Small intestine (tissue), 7 donors: ENCODE data around the gene BBS10. TPM values are rescaled to one million over a fixed set of nuclear protein-coding genes. Genes with fewer than 3 reads are reported as not detected.

ENCODE experiments used
- DNase-seq, 2 donors: peaks; one replicate each; pipeline versions ENCODE4 v3.0.0 to v3.0.0-alpha.2; 2013
- FAIRE-seq: peaks from 2 replicates; lab custom pipeline; 2012; peaks lifted over from hg19 to GRCh38; lab: Jason Lieb, UNC
- H3K27ac ChIP-seq, 3 donors: one replicate each; pipeline ENCODE4 v1.5.1; 2013; ENCODE audit warnings: low read length in 2 of 3, mild to moderate bottlenecking in 2 of 3, control low read depth in 1 of 3, inconsistent platforms in 1 of 3, low read depth in 1 of 3, moderate library complexity in 1 of 3
- H3K27me3 ChIP-seq, 3 donors: one replicate each; pipeline ENCODE4 v1.6.1; 2013; ENCODE audit warnings: low read length in 3 of 3, inconsistent platforms in 1 of 3; ENCODE audit not compliant: control insufficient read depth in 3 of 3, insufficient read depth in 3 of 3
- H3K36me3 ChIP-seq, 3 donors: one replicate each; pipeline ENCODE4 v1.6.1; 2013; ENCODE audit warnings: low read length in 3 of 3, inconsistent platforms in 1 of 3, low read depth in 1 of 3, mild to moderate bottlenecking in 1 of 3, moderate library complexity in 1 of 3; ENCODE audit not compliant: control insufficient read depth in 3 of 3, insufficient read depth in 2 of 3
- H3K4me1 ChIP-seq, 3 donors: one replicate each; pipeline ENCODE4 v1.6.1; 2013; ENCODE audit warnings: low read length in 2 of 3, inconsistent platforms in 1 of 3, low read depth in 1 of 3, mild to moderate bottlenecking in 1 of 3, moderate library complexity in 1 of 3; ENCODE audit not compliant: control insufficient read depth in 3 of 3, insufficient read depth in 2 of 3
- H3K4me3 ChIP-seq, 3 donors: one replicate each; pipeline ENCODE4 v1.5.1; 2013; ENCODE audit warnings: low read length in 3 of 3, control low read depth in 1 of 3, inconsistent platforms in 1 of 3, low read depth in 1 of 3, mild to moderate bottlenecking in 1 of 3, moderate library complexity in 1 of 3
- H3K9me3 ChIP-seq, 2 donors: one replicate each; pipeline ENCODE4 v1.6.1; 2013; ENCODE audit warnings: low read depth in 1 of 2, low read length in 1 of 2; ENCODE audit not compliant: control insufficient read depth in 2 of 2, insufficient read depth in 1 of 2
- WGBS, 3 donors: extraction: QIAGEN DNeasy Blood & Tissue Kit; methylation state at CpG; one replicate each; pipeline ENCODE4 v1.1.7; 2013; 5-methylcytosine and 5-hydroxymethylcytosine counted together
- polyA plus RNA-seq, 4 donors: library from polyadenylated mRNA; stranded (reverse) in 3 of 4; unstranded in 1 of 4; fragments of 200-250 nt in 3 of 4; fragments of 120-200 nt in 1 of 4; gene quantifications; one replicate each; pipeline versions ENCODE4 v1.2.1 to v1.2.3, GENCODE V29; 2013
- donor health status: healthy with polysubstance abuse.
- donor health status: control.
- donor health status: control.
- donor health status: Bipolar disorder and iron deficiency.
- donor health status: healthy.

BBS10 gene
- polyA plus RNA-seq, 4 donors: 0.67 to 11.3 (median 2.5) TPM

GRCh38 chr12:76346236-76346635 is 2.0 kb downstream of the BBS10 start:
- DNase-seq: no peak
- Histone ChIP-seq H3K36me3 (no peaks in the 10 kb centered on the region), H3K4me3 (no peak overlapping the region), H3K9me3 (no peaks in the 10 kb centered on the region), H3K27me3 (no peaks in the 10 kb centered on the region), H3K27ac (no peak overlapping the region), H3K4me1 (peaks cover 0 to 7% (median 5%) of the 10 kb centered on the region in 3 donors)
- WGBS, 3 donors: 89 to 93% (median 92%) methylated on average over 4 of the region's 4 CpGs
- no peak for FAIRE-seq

GRCh38 chr12:76345569-76345968 is 2.6 kb downstream of the BBS10 start:
- H3K36me3 ChIP-seq: no peaks in the 10 kb centered on the region
- no peaks in the 10 kb centered on the region for H3K9me3 ChIP-seq
- no peak overlapping the region for H3K27ac ChIP-seq
- FAIRE-seq (no peak), DNase-seq (no peak)
- H3K27me3 ChIP-seq: no peaks in the 10 kb centered on the region
- H3K4me3 ChIP-seq: no peak overlapping the region
- WGBS, 3 donors: 91 to 95% (median 95%) methylated on average over 1 of the region's 1 CpG
- H3K4me1 ChIP-seq: peaks cover 0 to 7% (median 5%) of the 10 kb centered on the region in 3 donors

GRCh38 chr12:76341436-76342030 is 6.7 kb downstream of the BBS10 start:
- H3K9me3 ChIP-seq: no peaks in the 10 kb centered on the region
- H3K27ac ChIP-seq: no peak overlapping the region
- WGBS, 3 donors: 78 to 82% (median 79%) methylated on average over 5 of the region's 5 CpGs
- H3K4me3 ChIP-seq: no peak overlapping the region
- H3K36me3 ChIP-seq: no peaks in the 10 kb centered on the region
- no peaks in the 10 kb centered on the region for H3K27me3 ChIP-seq
- no peak for FAIRE-seq
- no peak for DNase-seq
- no peaks in the 10 kb centered on the region for H3K4me1 ChIP-seq

GRCh38 chr12:76340680-76341435 is 7.4 kb downstream of the BBS10 start:
- DNase-seq (no peak), FAIRE-seq (no peak)
- Histone ChIP-seq H3K36me3 (no peaks in the 10 kb centered on the region), H3K4me3 (no peak overlapping the region), H3K4me1 (no peaks in the 10 kb centered on the region), H3K27ac (no peak overlapping the region), H3K9me3 (no peaks in the 10 kb centered on the region), H3K27me3 (no peaks in the 10 kb centered on the region)
- 80 to 83% (median 81%) methylated on average over 9 of the region's 9 CpGs for WGBS, 3 donors

GRCh38 chr12:76337583-76337982 is 10.6 kb downstream of the BBS10 start:
- 89 to 94% (median 94%) methylated on average over 3 of the region's 3 CpGs for WGBS, 3 donors
- Histone ChIP-seq H3K27ac (no peak overlapping the region), H3K4me3 (no peak overlapping the region), H3K9me3 (peaks cover 0 to 4% of the 10 kb centered on the region in 2 donors), H3K27me3 (no peaks in the 10 kb centered on the region), H3K36me3 (no peaks in the 10 kb centered on the region), H3K4me1 (no peaks in the 10 kb centered on the region)
- DNase-seq (no peak), FAIRE-seq (no peak)

- FAIRE-seq (no peak), DNase-seq (no peak)
- WGBS, 3 donors: 6 to 33% (median 24%) methylated on average over 1 of the region's 1 CpG
Measured at GRCh38 chr12:76332606-76333005, 15.6 kb downstream of the BBS10 start.

GRCh38 chr12:76329606-76330005 is 18.6 kb downstream of the BBS10 start:
- no peak for FAIRE-seq
- no peaks in the 10 kb centered on the region for H3K4me1 ChIP-seq
- no peak overlapping the region for H3K27ac ChIP-seq
- H3K9me3 ChIP-seq: peaks cover 0 to 11% of the 10 kb centered on the region in 2 donors
- no peak overlapping the region for H3K4me3 ChIP-seq
- no peaks in the 10 kb centered on the region for H3K27me3 ChIP-seq
- H3K36me3 ChIP-seq: no peaks in the 10 kb centered on the region
- WGBS, 3 donors: 92 to 97% (median 96%) methylated on average over 5 of the region's 5 CpGs
- no peak for DNase-seq

More at GRCh38 chr12:76332606-76333005, 15.6 kb downstream of the BBS10 start:
- no peaks in the 10 kb centered on the region for H3K27me3 ChIP-seq
- no peak overlapping the region for H3K27ac ChIP-seq
- no peaks in the 10 kb centered on the region for H3K36me3 ChIP-seq
- peaks cover 0 to 11% of the 10 kb centered on the region in 2 donors for H3K9me3 ChIP-seq
- H3K4me1 ChIP-seq: no peaks in the 10 kb centered on the region
- no peak overlapping the region for H3K4me3 ChIP-seq

- Histone ChIP-seq H3K4me1 (no peaks in the 10 kb centered on the region), H3K4me3 (no peak overlapping the region), H3K36me3 (no peaks in the 10 kb centered on the region), H3K9me3 (peaks cover 0 to 8% of the 10 kb centered on the region in 2 donors), H3K27me3 (no peaks in the 10 kb centered on the region), H3K27ac (no peak overlapping the region)
- DNase-seq (no peak), FAIRE-seq (no peak)
- WGBS, 3 donors: 72 to 79% (median 76%) methylated on average over 2 of the region's 2 CpGs
Measured at GRCh38 chr12:76329159-76329558, 19.1 kb downstream of the BBS10 start.
